H1 (cell line): ENCODE measurements around the gene TMEM203. TPM values are rescaled to one million over a fixed set of nuclear protein-coding genes. Genes with fewer than 3 reads are reported as not detected.

ENCODE experiments used
- ATF2 ChIP-seq: IDR thresholded peaks from 2 replicates; pipeline ENCODE4 v1.6.1; 2012; ENCODE audit warnings: low read length, inconsistent platforms
- BACH1 ChIP-seq: IDR thresholded peaks from 2 replicates; pipeline ENCODE4 v1.6.1; 2012; ENCODE audit warnings: low read length, improper control_type of control experiment
- CHD7 ChIP-seq: fragments of 300-600 bp; sonication (generic); IDR thresholded peaks from 2 replicates; pipeline ENCODE4 v1.7.1; 2012; ENCODE audit warnings: low read length, moderate library complexity, mild to moderate bottlenecking, inconsistent platforms; ENCODE audit not compliant: insufficient replicate concordance
- POU5F1 ChIP-seq: IDR thresholded peaks from 2 replicates; pipeline ENCODE4 v1.6.1; 2011; ENCODE audit warnings: low read depth, mild to moderate bottlenecking, low read length, moderate library complexity
- RAD21 ChIP-seq, 2 experiments: IDR thresholded peaks in 1 of 2; conservative IDR thresholded peaks in 1 of 2; 2 replicates each; pipeline ENCODE4 v1.6.1; 2011; ENCODE audit warnings: low read depth in 2 of 2, low read length in 2 of 2, improper control_type of control experiment in 1 of 2, inconsistent platforms in 1 of 2, mild to moderate bottlenecking in 1 of 2, moderate library complexity in 1 of 2
- RBBP5 ChIP-seq: IDR thresholded peaks from 2 replicates; pipeline ENCODE4 v1.7.1; 2012; ENCODE audit warnings: low read depth, mild to moderate bottlenecking, inconsistent platforms, low read length, moderate library complexity, borderline replicate concordance
- SIRT6 ChIP-seq: IDR thresholded peaks from one replicate; pipeline ENCODE4 v1.7.1; 2012; ENCODE audit warnings: low read length, inconsistent platforms
- polyA plus RNA-seq, 7 experiments: library from polyadenylated mRNA; depleted of rRNA in 3 of 7; stranded (reverse) in 5 of 7; unstranded in 2 of 7; fragments of >200 nt in 5 of 7; fragments of 200-250 nt in 2 of 7; gene quantifications; 1 replicate in 5 of 7; 2 replicates in 1 of 7; 4 replicates in 1 of 7; pipeline versions ENCODE4 v1.2.1 to v1.2.3, GENCODE V29; 2011 to 2013; ENCODE audit warnings: missing spikeins in 2 of 7, mixed read lengths in 2 of 7
- total RNA-seq: library from RNA; stranded (reverse); fragmentation: NEBNext Ultra II Directional; extraction: Animal tissue kit (Norgen Biotek cat#: 25700); gene quantifications from 2 replicates; pipeline ENCODE4 v1.2.1, GENCODE V29; 2021

The TMEM203 gene
- total and polyA plus RNA-seq, 2 of the 8 experiments (the other 6 are each of a cell fraction or from before 2014, with no cell fraction given), result 44.1 to 57.1 TPM

- no peak for TF ChIP-seq CHD7
- TF ChIP-seq RBBP5, result no peak
- peak; percentile 68 for TF ChIP-seq BACH1
- no peak for TF ChIP-seq POU5F1
- peak; percentile 91 to 95 for TF ChIP-seq RAD21 (IDR thresholded peaks at IDR 0.05 in 1 of 2, conservative IDR thresholded peaks at IDR 0.05 in 1 of 2; ENCODE audit: low read depth in 2 of 2, low read length in 2 of 2)
- no peak for TF ChIP-seq ATF2
- TF ChIP-seq SIRT6, result no peak
Measured at GRCh38 chr9:137227054-137227852, 21.8 kb upstream of the TMEM203 start, which contains the start of gene RNF224 (continued).
